Raji (cell line): ENCODE results near the gene TEX13A.

ENCODE experiments used
- POLR2A ChIP-seq: IDR thresholded peaks from 2 replicates; pipeline ENCODE4 v1.6.1; 2011; ENCODE audit warnings: low read depth, low read length, control low read depth; ENCODE audit not compliant: insufficient read depth

Gene TEX13A

GRCh38 chrX:105220636-105221035 lies at the start of gene TEX13A:
TSS of gene TEX13A (minus strand) at chrX:105220694. CDS start at chrX:105220397, 297 bp downstream.
- TF ChIP-seq POLR2A, result no peak

- TF ChIP-seq POLR2A, result no peak
These were observed 48.9 kb upstream of the TEX13A start for GRCh38 chrX:105269386-105269785.

GRCh38 chrX:105267167-105267566 lies 46.7 kb upstream of the TEX13A start:
- TF ChIP-seq POLR2A, result no peak

- no peak for TF ChIP-seq POLR2A
These were observed 46.0 kb upstream of the TEX13A start for GRCh38 chrX:105266456-105266855.

- no peak for TF ChIP-seq POLR2A
These were observed 44.6 kb upstream of the TEX13A start for GRCh38 chrX:105265093-105265492.

GRCh38 chrX:105263801-105264200 lies 43.3 kb upstream of the TEX13A start:
- TF ChIP-seq POLR2A, result no peak

- no peak for TF ChIP-seq POLR2A
These were observed 42.7 kb upstream of the TEX13A start for GRCh38 chrX:105263171-105263570.

- TF ChIP-seq POLR2A, result no peak
These were observed 40.0 kb upstream of the TEX13A start for GRCh38 chrX:105260291-105261043.

- no peak for TF ChIP-seq POLR2A
These were observed 20.6 kb upstream of the TEX13A start for GRCh38 chrX:105241056-105241455.

GRCh38 chrX:105229146-105229545 lies 8.7 kb upstream of the TEX13A start:
- no peak for TF ChIP-seq POLR2A

- TF ChIP-seq POLR2A, result no peak
These were observed 8.1 kb upstream of the TEX13A start for GRCh38 chrX:105228602-105229001.

GRCh38 chrX:105226499-105226898 lies 6.0 kb upstream of the TEX13A start:
- no peak for TF ChIP-seq POLR2A

GRCh38 chrX:105221374-105221773 lies 880 bp upstream of the TEX13A start:
- TF ChIP-seq POLR2A, result no peak

GRCh38 chrX:105219454-105220401 lies 766 bp downstream of the TEX13A start:
- no peak for TF ChIP-seq POLR2A

- no peak for TF ChIP-seq POLR2A
These were observed 9.4 kb downstream of the TEX13A start for GRCh38 chrX:105211066-105211575.

GRCh38 chrX:105210258-105210657 lies 10.2 kb downstream of the TEX13A start:
- TF ChIP-seq POLR2A, result no peak

GRCh38 chrX:105209406-105209805 lies 11.1 kb downstream of the TEX13A start:
- no peak for TF ChIP-seq POLR2A
